Colonic mucosa (tissue), 4 donors: Measurements from ENCODE around the gene ZEB1. TPM values are rescaled to one million over a fixed set of nuclear protein-coding genes. Genes with fewer than 3 reads are reported as not detected.
"Not testable (repeated sequence)": the region's sequence is repeated elsewhere in the genome, so short reads cannot be mapped to it uniquely, and the experiment has no call there.

Experiments
- DNase-seq: peaks from one replicate; pipeline ENCODE4 v3.0.0-alpha.2; 2020
- H3K27ac ChIP-seq: fragments of 200-600 bp; one replicate; pipeline ENCODE4 v1.8.0; 2021
- H3K27me3 ChIP-seq: fragments of 200-600 bp; one replicate; pipeline ENCODE4 v1.8.0; 2021
- H3K36me3 ChIP-seq: fragments of 200-600 bp; one replicate; pipeline ENCODE4 v1.8.0; 2021
- H3K4me1 ChIP-seq: fragments of 200-600 bp; one replicate; pipeline ENCODE4 v1.8.0; 2021; ENCODE audit warnings: mild to moderate bottlenecking
- H3K4me3 ChIP-seq: fragments of 200-600 bp; one replicate; pipeline ENCODE4 v1.8.0; 2021
- H3K9ac ChIP-seq, 2 donors: one replicate each; pipeline ENCODE4 v1.7.0; 2013; ENCODE audit warnings: control low read depth in 2 of 2, low read depth in 2 of 2, low read length in 2 of 2
- H3K9me3 ChIP-seq: fragments of 200-600 bp; one replicate; pipeline ENCODE4 v1.8.0; 2021
- intact Hi-C: fragments of 100-400 bp; cut with DNase I; formaldehyde crosslinking; loops from one replicate; pipeline ENCODE4 v1.14.1; 2022
- total RNA-seq, 2 donors: library from RNA; stranded (reverse); fragmentation: NEBNext Ultra II Directional in 1 of 2; extraction: Animal tissue kit (Norgen Biotek cat#: 25700) in 1 of 2; gene quantifications; one replicate each; pipeline ENCODE4 v1.2.1, GENCODE V29; 2021
- TF ChIP-seq, protein P1 (sequence below): fragments of 200-600 bp; IDR thresholded peaks from one replicate; pipeline ENCODE4 v1.8.0; 2022; ENCODE audit warnings: antibody characterized with exemption, mild to moderate bottlenecking
- donor health status: healthy.
- donor health status: DM: no; HTN: no; CAD: no.
- donor health status: DM: no; HTN: no; CAD: no.

The ZEB1 gene
- total RNA-seq, 2 donors from 2014 or later, result 6.1 to 32.3 TPM

- Histone ChIP-seq H3K4me3 (no peak overlapping the region), H3K9ac (no peak overlapping the region), H3K9me3 (no peaks in the 10 kb centered on the region), H3K4me1 (no peaks in the 10 kb centered on the region), H3K36me3 (no peaks in the 10 kb centered on the region), H3K27me3 (no peaks in the 10 kb centered on the region), H3K27ac (no peak overlapping the region)
- TF ChIP-seq, protein P1, sequence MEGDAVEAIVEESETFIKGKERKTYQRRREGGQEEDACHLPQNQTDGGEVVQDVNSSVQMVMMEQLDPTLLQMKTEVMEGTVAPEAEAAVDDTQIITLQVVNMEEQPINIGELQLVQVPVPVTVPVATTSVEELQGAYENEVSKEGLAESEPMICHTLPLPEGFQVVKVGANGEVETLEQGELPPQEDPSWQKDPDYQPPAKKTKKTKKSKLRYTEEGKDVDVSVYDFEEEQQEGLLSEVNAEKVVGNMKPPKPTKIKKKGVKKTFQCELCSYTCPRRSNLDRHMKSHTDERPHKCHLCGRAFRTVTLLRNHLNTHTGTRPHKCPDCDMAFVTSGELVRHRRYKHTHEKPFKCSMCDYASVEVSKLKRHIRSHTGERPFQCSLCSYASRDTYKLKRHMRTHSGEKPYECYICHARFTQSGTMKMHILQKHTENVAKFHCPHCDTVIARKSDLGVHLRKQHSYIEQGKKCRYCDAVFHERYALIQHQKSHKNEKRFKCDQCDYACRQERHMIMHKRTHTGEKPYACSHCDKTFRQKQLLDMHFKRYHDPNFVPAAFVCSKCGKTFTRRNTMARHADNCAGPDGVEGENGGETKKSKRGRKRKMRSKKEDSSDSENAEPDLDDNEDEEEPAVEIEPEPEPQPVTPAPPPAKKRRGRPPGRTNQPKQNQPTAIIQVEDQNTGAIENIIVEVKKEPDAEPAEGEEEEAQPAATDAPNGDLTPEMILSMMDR, result no peak
- DNase-seq, result no peak
- intact Hi-C loops, result no loop called here
Observed at GRCh38 chr10:31554556-31554955, 235.5 kb downstream of the ZEB1 start.

DNA sequence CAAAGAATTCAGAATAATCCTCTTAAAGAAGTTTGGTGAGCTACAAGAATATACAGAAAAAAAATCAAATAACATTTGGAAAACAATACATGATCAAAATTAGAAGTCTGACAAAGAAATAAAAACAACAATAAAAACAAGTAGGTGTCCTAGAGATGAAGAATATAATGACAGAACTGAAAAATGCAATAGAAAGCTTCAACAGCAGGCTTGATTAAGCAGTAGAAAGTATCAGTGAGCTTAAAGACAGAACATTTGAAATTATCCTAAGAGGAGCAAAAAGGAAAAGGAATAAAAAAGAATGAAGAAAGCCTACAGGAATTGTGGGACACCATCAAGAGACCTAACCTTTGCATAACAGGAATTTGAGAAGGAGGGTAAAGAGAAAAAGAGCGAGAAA, 238.8 kb downstream of the ZEB1 start:
- H3K4me1 ChIP-seq, result no peaks in the 10 kb centered on the region
- intact Hi-C loops, result no loop called here
- H3K9me3 ChIP-seq, result no peaks in the 10 kb centered on the region
- H3K9ac ChIP-seq, result no peak overlapping the region
- H3K27me3 ChIP-seq, result no peaks in the 10 kb centered on the region
- DNase-seq, result no peak
- H3K27ac ChIP-seq, result no peak overlapping the region
- H3K36me3 ChIP-seq, result no peaks in the 10 kb centered on the region
- TF ChIP-seq, protein P1, result no peak
- H3K4me3 ChIP-seq, result no peak overlapping the region

DNA sequence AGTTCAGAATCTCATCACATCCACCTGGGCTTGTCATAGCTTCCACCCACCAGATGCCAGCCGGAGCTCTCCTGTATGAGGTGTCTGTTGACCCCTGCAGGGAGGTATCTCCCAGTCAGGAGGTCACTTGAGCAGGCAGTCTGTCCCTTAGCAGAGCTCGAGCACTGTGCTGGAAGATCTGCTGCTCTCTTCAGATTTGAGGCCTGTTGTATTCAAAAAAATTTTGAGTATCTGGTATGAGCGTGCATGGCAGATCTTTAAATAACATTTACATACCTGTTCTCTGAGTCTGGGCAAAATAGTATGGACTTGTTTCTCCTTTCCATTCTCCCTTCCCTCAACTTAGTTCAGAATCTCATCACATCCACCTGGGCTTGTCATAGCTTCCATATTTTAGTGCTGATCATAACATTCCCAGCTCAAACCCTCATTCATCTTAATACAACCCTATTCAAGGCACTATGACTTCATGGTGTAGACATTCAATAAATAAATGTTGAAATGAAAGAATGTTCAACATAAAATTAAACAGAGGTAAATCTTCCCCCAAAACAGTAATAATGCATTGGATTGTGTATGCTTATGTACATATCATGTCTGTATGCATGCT, 249.3 kb downstream of the ZEB1 start:
- H3K4me3 ChIP-seq, H3K9me3 ChIP-seq, H3K27me3 ChIP-seq, intact Hi-C loops, H3K4me1 ChIP-seq, H3K27ac ChIP-seq, H3K9ac ChIP-seq, H3K36me3 ChIP-seq, DNase-seq: not testable (repeated sequence)

- Histone ChIP-seq H3K9ac (no peak overlapping the region), H3K27ac (no peak overlapping the region), H3K36me3 (no peaks in the 10 kb centered on the region), H3K9me3 (no peaks in the 10 kb centered on the region), H3K27me3 (no peaks in the 10 kb centered on the region), H3K4me1 (no peaks in the 10 kb centered on the region), H3K4me3 (no peak overlapping the region)
- TF ChIP-seq, protein P1, result no peak
- DNase-seq, result no peak
- intact Hi-C loops, result no loop called here
Observed at GRCh38 chr10:31574577-31574976, 255.6 kb downstream of the ZEB1 start.

DNA sequence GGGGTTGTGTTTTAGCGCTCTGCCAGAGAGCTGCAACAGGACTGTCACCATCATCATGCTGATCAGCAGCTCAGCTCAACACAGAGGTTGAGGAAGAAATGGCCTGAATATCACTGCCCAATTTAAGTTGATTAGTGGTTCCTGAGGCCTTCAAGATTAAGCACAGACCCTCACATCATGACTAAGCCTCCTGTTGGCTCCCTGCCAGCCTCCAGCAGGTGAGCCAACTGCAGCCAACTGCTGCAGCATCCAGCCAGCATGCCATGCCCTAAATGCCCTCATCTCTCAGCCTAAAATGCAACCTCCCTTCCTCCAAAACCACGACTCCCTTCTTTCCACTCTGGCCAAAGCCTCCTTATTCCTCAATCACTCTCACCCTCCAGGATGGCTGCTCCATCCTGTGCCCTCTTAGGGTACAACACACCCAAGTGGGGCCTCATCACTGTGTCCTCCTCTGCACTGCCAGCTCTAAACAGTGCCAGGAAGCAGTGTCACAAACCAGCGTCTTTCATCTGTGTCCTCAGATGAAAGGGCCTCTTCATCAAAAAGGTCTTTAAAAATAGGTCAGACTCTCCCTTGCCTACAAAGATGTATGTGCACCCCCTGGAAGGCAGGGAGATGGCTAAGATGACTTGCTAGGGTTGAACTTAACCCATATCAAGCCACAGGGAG, 259.3 kb downstream of the ZEB1 start:
- TF ChIP-seq, protein P1, result no peak
- Histone ChIP-seq H3K9ac (no peak overlapping the region), H3K4me1 (no peaks in the 10 kb centered on the region), H3K9me3 (no peaks in the 10 kb centered on the region), H3K27me3 (no peaks in the 10 kb centered on the region), H3K36me3 (no peaks in the 10 kb centered on the region), H3K4me3 (no peak overlapping the region), H3K27ac (no peak overlapping the region)
- no peak for DNase-seq
- intact Hi-C loops, result no loop called here

GRCh38 chr10:31578951-31579350, 259.9 kb downstream of the ZEB1 start:
- intact Hi-C loops, result no loop called here
- H3K9me3 ChIP-seq, result no peaks in the 10 kb centered on the region
- no peaks in the 10 kb centered on the region for H3K27me3 ChIP-seq
- no peak for DNase-seq
- H3K4me3 ChIP-seq, result no peak overlapping the region
- no peaks in the 10 kb centered on the region for H3K4me1 ChIP-seq
- H3K36me3 ChIP-seq, result no peaks in the 10 kb centered on the region
- no peak overlapping the region for H3K27ac ChIP-seq
- H3K9ac ChIP-seq, result no peak overlapping the region
- TF ChIP-seq, protein P1, result no peak
